HEK293 (cell line): ENCODE measurements around the gene APLP1.

Experiments used
- CTCF ChIA-PET: fragments of 350-600 bp; formaldehyde crosslinking; extraction: SDS; loops from one replicate; lab custom pipeline; 2021; ENCODE audit warnings: antibody characterized with exemption; lab: Yijun Ruan, JAX
- POLR2A ChIA-PET: fragments of 300-600 bp; formaldehyde crosslinking; extraction: SDS; loops from one replicate; lab custom pipeline; 2020; ENCODE audit warnings: antibody characterized with exemption, inconsistent platforms; lab: Yijun Ruan, JAX
- H3K27ac ChIP-seq: fragments of 200-500 bp; sonication (Bioruptor generic); 2 replicates; pipeline ENCODE4 v1.5.1; 2014; ENCODE audit warnings: low read depth, low read length, control low read depth, inconsistent platforms; ENCODE audit errors: extremely low read depth
- H3K36me3 ChIP-seq, 2 experiments: fragments of 200-500 bp in 1 of 2; sonication (Bioruptor generic) in 1 of 2; 1 replicate in 1 of 2; 2 replicates in 1 of 2; pipeline ENCODE4 v1.5.1; 2014 to 2017; ENCODE audit warnings: inconsistent platforms in 2 of 2, low read length in 2 of 2; ENCODE audit not compliant: control insufficient read depth in 2 of 2, insufficient read depth in 1 of 2
- H3K4me1 ChIP-seq: fragments of 200-500 bp; sonication (Bioruptor generic); 2 replicates; pipeline ENCODE4 v1.5.1; 2014; ENCODE audit warnings: mild to moderate bottlenecking, low read length, inconsistent platforms; ENCODE audit not compliant: control insufficient read depth, insufficient read depth
- H3K4me3 ChIP-seq: 2 replicates; pipeline ENCODE4 v1.5.1; 2011; ENCODE audit warnings: low read depth, mild to moderate bottlenecking, control low read depth, low read length, moderate library complexity
- H3K9me3 ChIP-seq: fragments of 200-500 bp; sonication (Bioruptor generic); 2 replicates; pipeline ENCODE4 v1.5.1; 2014; ENCODE audit warnings: low read depth, low read length, inconsistent platforms; ENCODE audit not compliant: control insufficient read depth, insufficient read depth
- BCL11B ChIP-seq: fragments of 450-650 bp; formaldehyde crosslinking; IDR thresholded peaks from 2 replicates; pipeline ENCODE4 v1.5.1; 2016; ENCODE audit warnings: low read depth, missing biosample characterization, missing genetic modification characterization
- GLIS2 ChIP-seq: fragments of 450-650 bp; formaldehyde crosslinking; IDR thresholded peaks from 2 replicates; pipeline ENCODE4 v1.5.1; 2016; ENCODE audit warnings: missing biosample characterization, missing genetic modification characterization
- HIC1 ChIP-seq: fragments of 450-650 bp; formaldehyde crosslinking; IDR thresholded peaks from 2 replicates; pipeline ENCODE4 v1.5.1; 2016; ENCODE audit warnings: missing biosample characterization, missing genetic modification characterization
- HOXC10 ChIP-seq: sonication (generic); formaldehyde crosslinking; IDR thresholded peaks from 2 replicates; pipeline ENCODE4 v1.8.1; 2023; ENCODE audit warnings: mild to moderate bottlenecking, missing genetic modification reagents
- REST ChIP-seq: fragments of 450-650 bp; formaldehyde crosslinking; IDR thresholded peaks from 2 replicates; pipeline ENCODE4 v1.5.1; 2016; ENCODE audit warnings: missing biosample characterization, missing genetic modification characterization
- SP3 ChIP-seq: fragments of 450-650 bp; formaldehyde crosslinking; IDR thresholded peaks from 2 replicates; pipeline ENCODE4 v1.5.1; 2016; ENCODE audit warnings: missing biosample characterization, missing genetic modification characterization
- ZBTB10 ChIP-seq: fragments of 450-650 bp; formaldehyde crosslinking; IDR thresholded peaks from 2 replicates; pipeline ENCODE4 v1.5.1; 2016; ENCODE audit warnings: missing biosample characterization, missing genetic modification characterization
- ZNF155 ChIP-seq: fragments of 450-650 bp; formaldehyde crosslinking; IDR thresholded peaks from 2 replicates; pipeline ENCODE4 v1.5.1; 2016; ENCODE audit warnings: missing biosample characterization, missing genetic modification characterization
- ZNF221 ChIP-seq: fragments of 450-650 bp; formaldehyde crosslinking; IDR thresholded peaks from 2 replicates; pipeline ENCODE4 v1.5.1; 2017; ENCODE audit warnings: missing biosample characterization, missing genetic modification characterization, borderline replicate concordance
- ZNF23 ChIP-seq: fragments of 450-650 bp; formaldehyde crosslinking; IDR thresholded peaks from 2 replicates; pipeline ENCODE4 v1.5.1; 2016; ENCODE audit warnings: missing biosample characterization, missing genetic modification characterization, borderline replicate concordance
- ZNF26 ChIP-seq: fragments of 450-650 bp; formaldehyde crosslinking; IDR thresholded peaks from 2 replicates; pipeline ENCODE4 v1.5.1; 2016; ENCODE audit warnings: missing biosample characterization, missing genetic modification characterization
- ZNF610 ChIP-seq: fragments of 450-650 bp; formaldehyde crosslinking; IDR thresholded peaks from 2 replicates; pipeline ENCODE4 v1.5.1; 2016; ENCODE audit warnings: missing biosample characterization, missing genetic modification characterization, borderline replicate concordance
- ZNF624 ChIP-seq: fragments of 450-650 bp; formaldehyde crosslinking; IDR thresholded peaks from 2 replicates; pipeline ENCODE4 v1.5.1; 2017; ENCODE audit warnings: missing biosample characterization, missing genetic modification characterization
- ZNF777 ChIP-seq: fragments of 450-650 bp; formaldehyde crosslinking; IDR thresholded peaks from 2 replicates; pipeline ENCODE4 v1.5.1; 2017; ENCODE audit warnings: missing biosample characterization, missing genetic modification characterization, borderline replicate concordance

The APLP1 gene

GRCh38 chr19:35905178-35905727 lies 36.9 kb downstream of the APLP1 start (continued):
- TF ChIP-seq ZBTB10 (tag by site-specific recombination) (no peak), ZNF610 (tag by site-specific recombination) (no peak), SP3 (tag by site-specific recombination) (no peak)

GRCh38 chr19:35907377-35907745 lies 39.0 kb downstream of the APLP1 start:
- CTCF ChIA-PET = interaction anchor here (0.9 kb wide), 1 partner anchor 24 kb away, joined by 3 read pairs; no protein-coding TSS in a partner anchor
- no peaks in the 10 kb centered on the region for H3K9me3 ChIP-seq
- H3K4me1 ChIP-seq = peaks cover 3% of the 10 kb centered on the region; the same call in 1 of the 2 replicates
- H3K27ac ChIP-seq = no peak overlapping the region
- POLR2A ChIA-PET = no interaction called here
- H3K4me3 ChIP-seq = no peak overlapping the region
- H3K36me3 ChIP-seq = no peaks in the 10 kb centered on the region; a peak in 1 of 3 replicates
- 0 out of 2 replicates have a peak, but pooled peaks have one; percentile 26 for TF ChIP-seq GLIS2
- no peak for TF ChIP-seq ZNF155 (tag by site-specific recombination)
- TF ChIP-seq ZNF624 (tag by site-specific recombination) = no peak
- no peak for TF ChIP-seq ZNF23 (tag by site-specific recombination)
- TF ChIP-seq HOXC10 (CRISPR knock-in tag) = no peak
- no peak for TF ChIP-seq HIC1 (tag by site-specific recombination)
- TF ChIP-seq REST (tag by site-specific recombination) = no peak
- no peak for TF ChIP-seq ZNF221 (tag by site-specific recombination)
- TF ChIP-seq ZNF26 (tag by site-specific recombination) = no peak
- no peak for TF ChIP-seq ZNF777 (tag by site-specific recombination)
- peak; percentile 9; the same call in 1 of the 2 replicates for TF ChIP-seq BCL11B (tag by site-specific recombination)
